ENCODE data around the gene KCNJ2. TPM values are rescaled to one million over a fixed set of nuclear protein-coding genes. Genes with fewer than 3 reads are reported as not detected.

The KCNJ2 gene
- 0.70 and 1.0 TPM in 2 replicates for total RNA-seq (2022)
- percentile 40 among the genes with signal in this experiment for Bru-seq, nascent RNA
- percentile 39 among the genes with signal in this experiment for BruChase-seq, experiment 1, labeled RNA remaining after a 2-hour chase
- BruChase-seq, experiment 2, labeled RNA remaining after a 6-hour chase = percentile 33 among the genes with signal in this experiment
- long read RNA-seq = 0 reads

DNA sequence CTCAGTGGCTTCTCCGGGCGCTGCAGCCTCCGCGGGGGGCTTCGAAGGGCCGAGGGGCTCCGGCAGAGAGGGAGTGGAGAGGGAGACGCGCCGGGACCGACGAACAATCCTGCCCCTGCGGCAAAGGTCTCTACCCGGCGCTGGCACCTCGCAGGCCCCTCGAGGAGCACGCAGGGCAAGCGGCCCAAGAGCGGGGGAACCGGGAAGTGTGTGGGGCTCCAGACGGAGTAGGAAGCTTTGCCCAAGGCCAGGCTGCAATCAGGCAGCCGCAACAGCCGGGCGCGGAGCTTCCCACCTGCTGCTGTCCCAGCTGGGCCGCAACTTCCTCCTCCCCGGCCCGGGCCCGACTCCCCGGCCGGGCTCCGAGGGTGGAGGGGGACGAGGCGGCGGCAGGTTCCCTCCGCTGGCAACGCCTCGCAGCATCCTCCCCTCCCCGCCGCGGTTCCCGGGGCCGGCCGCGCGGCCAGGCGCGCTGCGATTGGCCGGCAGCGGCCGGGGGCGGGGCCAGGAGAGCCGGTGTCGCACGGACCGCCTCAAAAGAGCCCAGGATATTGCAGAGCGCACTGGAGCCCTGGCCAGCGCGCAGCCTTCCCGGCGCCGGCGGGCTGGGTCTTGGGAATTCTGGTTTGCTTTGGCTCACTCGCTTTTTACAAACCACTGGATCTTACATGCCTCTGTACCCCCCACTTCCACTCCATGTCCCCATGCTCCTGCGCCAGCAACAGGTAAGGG is at the start of gene KCNJ2:
Gene KCNJ2, plus strand, starts transcription at position 556 of the 732 bp plus-strand sequence. CDS start 5,508 bp downstream, outside the sequence.
- H3K36me3 Mint-ChIP-seq (ENCODE audit: insufficient read depth, unreplicated experiment) = no peaks in the 10 kb centered on the region
- H3K4me3 Mint-ChIP-seq (ENCODE audit: unreplicated experiment) = peak within 1 kb of the TSS; percentile 95
- Histone ChIP-seq H3K36me3 (ENCODE audit: control insufficient read depth, insufficient read depth, low read length) (no peaks in the 10 kb centered on the region), H3K9me3 (no peaks in the 10 kb centered on the region), H3K4me3 (ENCODE audit: low read depth, low read length) (peak within 1 kb of the TSS; percentile 43), H3K4me1 (no peaks in the 10 kb centered on the region; the same call in 1 of the 2 replicates), H3K27me3 (replicated peaks; ENCODE audit: control insufficient read depth, insufficient read depth, low read length) (peaks cover 6% of the 10 kb centered on the region; the same call in 1 of the 2 replicates)
- intact Hi-C loops (cut with micrococcal nuclease; ENCODE audit: unreplicated experiment) = loop anchor here (1.0 to 10.0 kb wide), 6 partner anchors 70 to 600 kb away; no protein-coding TSS in a partner anchor
- no TSS peak for BruUV-seq (replicated peaks)
- CTCF ChIA-PET = no interaction called here
- H3K9me3 Mint-ChIP-seq (ENCODE audit: unreplicated experiment) = no peaks in the 10 kb centered on the region
- peaks cover 14% of the 10 kb centered on the region for H3K27me3 Mint-ChIP-seq (ENCODE audit: insufficient read depth, unreplicated experiment)
- POLR2A ChIA-PET = no interaction called here
- TF ChIP-seq, protein P1, sequence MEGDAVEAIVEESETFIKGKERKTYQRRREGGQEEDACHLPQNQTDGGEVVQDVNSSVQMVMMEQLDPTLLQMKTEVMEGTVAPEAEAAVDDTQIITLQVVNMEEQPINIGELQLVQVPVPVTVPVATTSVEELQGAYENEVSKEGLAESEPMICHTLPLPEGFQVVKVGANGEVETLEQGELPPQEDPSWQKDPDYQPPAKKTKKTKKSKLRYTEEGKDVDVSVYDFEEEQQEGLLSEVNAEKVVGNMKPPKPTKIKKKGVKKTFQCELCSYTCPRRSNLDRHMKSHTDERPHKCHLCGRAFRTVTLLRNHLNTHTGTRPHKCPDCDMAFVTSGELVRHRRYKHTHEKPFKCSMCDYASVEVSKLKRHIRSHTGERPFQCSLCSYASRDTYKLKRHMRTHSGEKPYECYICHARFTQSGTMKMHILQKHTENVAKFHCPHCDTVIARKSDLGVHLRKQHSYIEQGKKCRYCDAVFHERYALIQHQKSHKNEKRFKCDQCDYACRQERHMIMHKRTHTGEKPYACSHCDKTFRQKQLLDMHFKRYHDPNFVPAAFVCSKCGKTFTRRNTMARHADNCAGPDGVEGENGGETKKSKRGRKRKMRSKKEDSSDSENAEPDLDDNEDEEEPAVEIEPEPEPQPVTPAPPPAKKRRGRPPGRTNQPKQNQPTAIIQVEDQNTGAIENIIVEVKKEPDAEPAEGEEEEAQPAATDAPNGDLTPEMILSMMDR (IDR thresholded peaks at IDR 0.05; ENCODE audit: insufficient read depth in 1 of 2, low read depth in 1 of 2, low read length in 1 of 2, severe bottlenecking in 1 of 2, unreplicated experiment in 1 of 2) = no peak
- H3K27ac Mint-ChIP-seq (ENCODE audit: unreplicated experiment) = peak within 1 kb of the TSS; percentile 50
- peak; percentile 81 to 89 for DNase-seq
- no peaks in the 10 kb centered on the region for H3K4me1 Mint-ChIP-seq (ENCODE audit: low read depth, unreplicated experiment)

DNA sequence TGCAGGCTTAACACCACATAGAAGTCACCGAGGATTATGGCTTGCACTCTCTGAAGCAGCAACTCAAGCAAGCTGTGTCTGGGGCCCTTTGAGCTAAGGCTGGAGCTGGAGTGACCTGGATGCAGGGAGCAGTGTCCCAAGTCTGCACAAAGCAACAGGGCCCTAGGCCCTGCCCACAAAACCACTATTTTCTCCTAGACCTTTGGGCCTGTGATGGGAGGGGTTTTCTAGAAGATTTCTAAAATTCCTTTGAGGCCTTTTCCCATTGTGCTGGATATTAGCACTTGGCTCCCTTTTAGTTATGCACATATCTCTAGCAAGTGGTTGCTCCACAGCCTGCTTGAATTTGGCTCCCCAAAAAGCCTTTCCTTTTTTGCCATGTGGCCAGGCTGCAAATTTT is 49.8 kb upstream of the KCNJ2 start:
- POLR2A ChIA-PET = no interaction called here

DNA sequence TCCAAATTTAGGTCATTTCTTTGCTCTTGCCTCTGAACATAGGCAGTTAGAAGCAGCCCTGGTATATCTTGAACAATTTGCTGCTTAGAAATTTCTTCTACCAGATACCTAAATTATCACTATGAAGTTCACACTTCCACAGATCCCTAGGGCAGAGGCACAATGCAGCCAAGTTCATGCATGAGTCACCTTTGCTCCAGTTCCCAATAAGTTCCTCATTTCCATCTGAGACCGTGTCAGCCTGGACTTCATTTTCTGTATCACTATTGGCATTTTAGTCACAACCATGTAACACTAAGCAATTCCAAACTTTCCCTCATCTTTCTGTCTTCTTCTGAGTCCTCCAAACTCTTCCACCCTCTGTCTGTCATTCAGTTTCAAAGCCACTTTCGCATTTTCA is 49.3 kb upstream of the KCNJ2 start:
- Mint-ChIP-seq H3K9me3 (ENCODE audit: unreplicated experiment) (peaks cover 10% of the 10 kb centered on the region), H3K4me1 (ENCODE audit: low read depth, unreplicated experiment) (peaks cover 25% of the 10 kb centered on the region), H3K27me3 (ENCODE audit: insufficient read depth, unreplicated experiment) (no peaks in the 10 kb centered on the region), H3K36me3 (ENCODE audit: insufficient read depth, unreplicated experiment) (peaks cover 10% of the 10 kb centered on the region), H3K4me3 (ENCODE audit: unreplicated experiment) (no peak overlapping the region), H3K27ac (ENCODE audit: unreplicated experiment) (no peak overlapping the region)
- CTCF ChIA-PET = no interaction called here
- TF ChIP-seq, protein P1 (IDR thresholded peaks at IDR 0.05; ENCODE audit: insufficient read depth in 1 of 2, low read depth in 1 of 2, low read length in 1 of 2, severe bottlenecking in 1 of 2, unreplicated experiment in 1 of 2) = no peak
- no peaks in the 10 kb centered on the region for H3K36me3 ChIP-seq (ENCODE audit: control insufficient read depth, insufficient read depth, low read length)
- peaks cover 27% of the 10 kb centered on the region for H3K4me1 ChIP-seq
- no peak overlapping the region for H3K4me3 ChIP-seq (ENCODE audit: low read depth, low read length)
- POLR2A ChIA-PET = no interaction called here
- no peaks in the 10 kb centered on the region for H3K27me3 ChIP-seq (replicated peaks; ENCODE audit: control insufficient read depth, insufficient read depth, low read length)
- H3K9me3 ChIP-seq = peaks cover 5% of the 10 kb centered on the region; the same call in 1 of the 2 replicates
- DNase-seq = no peak
- no TSS peak for BruUV-seq (replicated peaks)
- intact Hi-C loops (cut with micrococcal nuclease; ENCODE audit: unreplicated experiment) = no loop called here

More for the DNA sequence above, 49.8 kb upstream of the KCNJ2 start:
- intact Hi-C loops (cut with micrococcal nuclease; ENCODE audit: unreplicated experiment) = no loop called here
- TF ChIP-seq, protein P1 (IDR thresholded peaks at IDR 0.05; ENCODE audit: insufficient read depth in 1 of 2, low read depth in 1 of 2, low read length in 1 of 2, severe bottlenecking in 1 of 2, unreplicated experiment in 1 of 2) = no peak
- no peak overlapping the region for H3K4me3 ChIP-seq (ENCODE audit: low read depth, low read length)
- DNase-seq = no peak
- Mint-ChIP-seq H3K27ac (ENCODE audit: unreplicated experiment) (no peak overlapping the region), H3K9me3 (ENCODE audit: unreplicated experiment) (peaks cover 10% of the 10 kb centered on the region), H3K27me3 (ENCODE audit: insufficient read depth, unreplicated experiment) (no peaks in the 10 kb centered on the region), H3K36me3 (ENCODE audit: insufficient read depth, unreplicated experiment) (peaks cover 10% of the 10 kb centered on the region), H3K4me3 (ENCODE audit: unreplicated experiment) (no peak overlapping the region), H3K4me1 (ENCODE audit: low read depth, unreplicated experiment) (peaks cover 20% of the 10 kb centered on the region)
- H3K4me1 ChIP-seq = peaks cover 26% of the 10 kb centered on the region
- no peaks in the 10 kb centered on the region for H3K27me3 ChIP-seq (replicated peaks; ENCODE audit: control insufficient read depth, insufficient read depth, low read length)
- no TSS peak for BruUV-seq (replicated peaks)
- CTCF ChIA-PET = no interaction called here
- no peaks in the 10 kb centered on the region for H3K36me3 ChIP-seq (ENCODE audit: control insufficient read depth, insufficient read depth, low read length)
- peaks cover 5% of the 10 kb centered on the region; the same call in 1 of the 2 replicates for H3K9me3 ChIP-seq
